NCI-H2171 (cell line): ENCODE data around the gene SPACA7.
"Not testable (repeated sequence)": the region's sequence is repeated elsewhere in the genome, so short reads cannot be mapped to it uniquely, and the experiment has no call there.

ENCODE experiments used
- DNase-seq: peaks from one replicate; lab custom pipeline; 2025; lab: John Stamatoyannopoulos, UW

Gene SPACA7

DNA sequence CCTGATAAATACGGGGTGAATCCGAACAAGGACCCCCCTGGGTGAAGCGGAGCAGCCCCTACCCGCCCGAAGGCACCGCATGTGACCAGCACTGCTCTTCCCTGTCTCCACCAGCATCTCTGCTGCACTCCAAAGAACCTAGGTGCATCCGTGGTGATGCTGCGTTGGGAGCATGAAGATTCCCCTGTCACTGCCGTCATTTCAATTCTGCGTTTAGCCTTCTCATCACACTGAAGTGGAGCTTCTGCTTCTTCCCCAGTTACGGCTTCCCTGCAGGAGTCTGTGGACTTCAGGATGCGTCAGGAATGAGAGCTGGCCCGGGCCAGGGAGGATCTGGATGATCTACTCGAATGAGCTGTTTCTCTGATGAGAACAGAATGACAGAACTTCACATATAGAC, 47.9 kb downstream of the SPACA7 start:
- no peak for DNase-seq

DNA sequence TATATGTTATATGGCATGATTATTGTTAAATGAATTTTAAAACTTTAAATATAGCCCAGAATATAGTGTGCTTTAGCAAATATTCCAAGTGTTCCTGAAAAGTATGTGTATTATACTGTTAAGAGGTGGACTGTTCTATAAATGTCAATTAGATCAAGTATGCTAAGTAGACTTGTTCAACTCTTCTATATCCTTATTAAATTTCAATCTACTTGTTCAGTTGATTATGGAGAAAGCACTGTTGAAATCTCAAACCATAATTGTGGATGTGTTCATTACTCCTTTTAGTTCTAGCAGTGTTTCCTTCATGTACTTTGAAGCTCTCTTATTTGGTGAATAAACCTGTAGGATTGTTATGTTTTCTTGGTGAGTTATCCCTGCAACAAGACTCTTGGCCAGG, 52.5 kb downstream of the SPACA7 start:
- DNase-seq, result no peak

DNA sequence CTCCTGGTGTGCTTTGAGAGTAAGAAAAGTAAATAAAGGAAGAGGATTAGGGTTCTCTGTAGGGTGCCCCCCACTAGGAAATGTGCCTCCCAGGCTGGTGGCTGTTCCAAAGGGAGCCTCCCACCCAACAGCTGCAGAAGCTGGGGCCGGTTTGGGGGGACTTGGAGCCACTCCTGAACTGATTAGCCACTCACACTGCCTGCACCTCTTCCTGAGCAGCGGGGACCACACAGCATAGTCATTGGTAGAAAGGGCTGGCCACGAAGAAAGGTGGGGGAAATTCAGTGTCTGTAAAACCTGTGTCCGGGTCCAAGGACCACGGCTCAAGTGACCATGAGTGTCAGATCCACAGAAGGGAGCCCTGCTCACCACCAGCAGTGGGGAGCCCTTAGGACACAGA, 55.6 kb downstream of the SPACA7 start:
- DNase-seq, result no peak

DNA sequence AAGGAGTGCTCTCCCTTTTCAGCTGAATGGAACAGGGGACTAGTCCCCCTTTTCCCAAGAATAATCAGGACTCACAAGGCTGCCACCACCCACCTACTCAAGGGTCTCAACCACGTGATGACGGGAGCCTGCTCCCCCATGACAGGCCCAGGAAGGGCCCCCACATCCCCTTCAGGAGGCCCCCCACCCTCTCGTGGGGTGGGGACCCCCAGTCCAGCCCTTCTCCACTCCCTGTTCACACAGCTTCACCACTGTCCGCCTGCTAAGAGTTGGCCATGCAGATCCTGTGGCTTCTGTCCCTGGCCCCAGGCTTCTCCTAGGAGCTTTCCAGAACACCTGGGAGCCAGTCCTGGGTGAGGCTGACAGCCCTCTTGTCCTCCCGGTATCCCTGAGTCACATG, 56.6 kb downstream of the SPACA7 start:
- not testable (repeated sequence) for DNase-seq

DNA sequence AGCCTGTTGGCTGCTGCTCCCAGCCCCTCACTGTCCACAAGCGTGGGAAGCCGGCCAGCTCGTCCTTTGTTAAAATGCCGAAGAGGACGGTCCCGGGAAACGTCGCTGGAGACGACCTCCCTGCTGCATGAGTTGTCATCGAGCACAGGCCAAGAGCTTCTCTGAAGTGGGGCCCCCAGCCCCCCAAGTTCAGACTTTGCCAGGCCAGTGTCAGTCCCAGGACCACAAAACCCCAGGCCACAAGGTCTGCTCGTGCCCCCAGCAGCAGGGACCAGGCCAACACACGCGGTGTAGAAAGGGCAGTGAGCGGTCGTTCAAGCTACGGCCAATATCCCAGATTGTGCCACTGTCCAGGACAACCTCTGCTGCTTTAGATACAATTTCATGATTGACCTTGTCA, 57.4 kb downstream of the SPACA7 start:
- not testable (repeated sequence) for DNase-seq

DNA sequence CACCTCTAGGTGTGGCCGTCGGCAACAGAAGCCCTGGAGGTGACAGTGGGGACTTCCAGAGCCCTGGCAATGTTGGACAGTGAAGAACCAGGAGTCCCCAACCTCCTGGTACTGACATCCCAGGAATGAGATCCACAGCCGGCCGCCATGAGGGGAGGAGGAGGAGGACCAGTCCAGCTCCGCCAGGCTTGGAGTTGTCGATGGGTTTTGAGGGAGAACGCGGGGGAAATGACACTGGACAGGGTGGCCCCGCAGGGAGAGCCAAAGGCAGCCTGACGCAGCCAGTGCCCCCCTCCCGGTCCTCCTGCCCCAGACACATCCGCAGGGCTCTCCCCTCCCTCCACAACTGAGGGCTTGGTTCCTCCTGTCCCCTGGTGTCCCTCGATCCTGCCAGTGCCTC, 57.9 kb downstream of the SPACA7 start:
- no peak for DNase-seq

DNA sequence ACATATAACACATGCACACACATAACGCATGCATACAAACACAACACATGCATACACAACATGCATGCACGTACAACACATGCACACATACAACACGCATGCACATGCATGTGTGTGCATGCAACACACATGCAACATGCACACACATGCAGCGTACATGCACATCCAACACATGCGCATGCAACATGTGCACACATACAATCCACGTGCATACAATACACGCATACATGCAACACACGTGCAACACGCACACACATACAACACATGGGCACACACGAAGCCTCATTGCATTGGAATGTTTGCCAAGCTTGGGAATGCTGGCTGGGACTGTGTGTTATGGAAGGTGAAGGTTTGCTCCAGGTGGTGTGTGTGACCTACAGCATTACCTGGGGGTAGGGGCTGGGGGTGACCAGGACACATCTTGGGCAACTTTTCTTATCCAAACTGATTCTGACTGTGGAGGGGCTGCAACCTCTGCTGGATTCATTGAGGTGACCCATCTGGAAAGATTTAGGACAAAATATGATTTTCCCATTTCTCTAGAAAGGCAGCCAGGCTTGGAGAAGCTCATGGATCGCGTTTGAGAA, 58.9 kb downstream of the SPACA7 start:
- DNase-seq, result no peak

DNA sequence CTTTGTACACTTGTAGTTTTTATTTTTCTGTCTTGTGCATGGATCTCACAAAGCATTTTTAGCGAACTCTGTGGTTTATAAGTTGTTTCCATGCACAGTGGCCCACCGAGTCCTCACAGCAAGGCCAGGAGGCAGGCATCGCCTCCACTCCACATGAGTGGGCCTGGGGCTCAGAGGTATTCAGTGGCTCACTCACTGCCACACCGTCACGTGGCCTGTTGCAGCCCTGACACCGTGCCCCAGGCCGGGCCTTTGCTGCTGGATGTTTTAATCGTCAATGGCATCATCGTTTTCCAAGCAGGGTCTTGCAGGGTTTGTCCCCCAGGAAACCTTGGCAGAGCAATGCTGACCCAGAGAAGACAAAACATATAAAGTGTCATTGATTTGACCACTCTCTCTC, 59.8 kb downstream of the SPACA7 start:
- DNase-seq, result no peak

DNA sequence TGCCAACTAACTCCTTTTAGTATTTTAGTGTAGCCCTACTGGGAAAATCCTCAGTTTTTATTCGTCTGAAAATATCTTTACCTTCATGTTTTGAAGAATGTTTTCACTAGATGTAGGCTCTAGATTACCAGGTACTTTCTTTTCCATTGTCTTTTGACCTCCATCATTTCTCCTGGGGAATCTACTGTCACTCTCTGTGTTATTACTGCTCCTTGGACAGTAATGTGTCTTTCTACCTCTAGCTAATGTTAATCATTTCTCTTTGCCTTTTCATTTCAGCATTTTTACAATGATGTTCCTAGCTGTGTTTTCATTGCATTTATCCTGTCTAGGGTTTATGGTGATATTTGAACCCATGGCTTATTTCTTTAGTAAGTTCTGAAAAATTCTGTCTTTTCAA, 61.9 kb downstream of the SPACA7 start:
- DNase-seq, result no peak

DNA sequence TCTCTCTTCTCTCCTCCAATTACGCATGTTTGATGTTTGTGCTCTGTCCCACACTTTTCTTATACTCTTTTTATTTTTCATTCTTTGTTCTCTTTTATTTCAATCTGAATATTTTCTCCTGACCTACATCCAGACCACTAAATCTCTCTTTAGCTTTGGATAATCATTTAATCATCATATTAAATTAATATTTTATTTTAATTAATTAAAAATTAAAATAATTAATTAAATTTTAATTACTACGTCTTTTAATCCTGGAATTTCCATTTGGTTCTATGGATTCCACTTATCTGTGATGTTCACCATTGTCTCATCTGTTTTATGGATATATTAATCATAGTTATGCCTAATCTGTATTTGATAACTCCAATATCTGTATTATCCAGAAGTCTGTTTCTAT, 62.4 kb downstream of the SPACA7 start:
- no peak for DNase-seq

DNA sequence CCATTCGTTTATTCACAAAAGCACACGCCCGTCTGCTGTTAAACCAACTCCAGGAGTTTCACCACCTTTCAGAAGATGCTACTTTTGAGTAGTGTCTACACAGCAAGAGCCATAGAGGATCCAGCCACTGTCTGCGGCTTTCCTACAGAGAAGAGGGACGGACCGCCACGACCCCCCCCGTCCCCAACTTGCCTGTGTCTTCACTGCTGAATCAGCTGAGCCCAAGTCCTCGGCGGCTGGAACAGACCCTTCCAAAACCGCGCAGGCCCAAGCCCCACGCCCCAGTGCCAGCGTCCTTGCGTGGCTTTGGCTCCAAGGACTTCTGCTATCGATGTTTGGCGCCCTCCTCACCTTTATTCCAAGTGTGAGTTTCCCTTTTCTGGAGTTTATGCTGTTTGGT, 65.1 kb downstream of the SPACA7 start:
- no peak for DNase-seq

DNA sequence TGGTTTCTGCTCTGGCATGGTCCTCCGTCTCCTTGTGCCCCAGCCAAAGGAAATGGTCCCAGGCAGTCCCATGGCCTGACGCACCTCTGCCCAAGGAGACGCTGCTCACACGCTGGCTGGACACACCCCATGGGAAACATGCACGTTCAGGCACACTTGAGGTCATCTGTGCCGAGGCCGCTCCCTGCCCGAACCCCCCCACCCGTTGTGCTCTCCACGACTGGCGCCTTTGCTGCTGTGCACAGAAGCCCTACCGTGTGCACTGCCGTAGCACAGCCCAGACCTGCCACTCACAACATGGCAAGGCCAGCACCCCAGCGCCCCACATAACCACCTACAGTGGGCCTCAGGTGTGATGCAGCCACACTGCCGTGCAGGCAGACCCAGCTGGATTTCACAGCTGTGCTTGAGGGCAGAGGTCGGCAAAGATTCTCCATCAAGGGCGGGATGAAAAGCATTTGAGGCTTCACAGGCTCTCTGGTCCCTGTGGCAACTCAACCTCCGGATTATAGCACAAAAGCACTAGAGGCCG, 65.7 kb downstream of the SPACA7 start:
- DNase-seq, result no peak

DNA sequence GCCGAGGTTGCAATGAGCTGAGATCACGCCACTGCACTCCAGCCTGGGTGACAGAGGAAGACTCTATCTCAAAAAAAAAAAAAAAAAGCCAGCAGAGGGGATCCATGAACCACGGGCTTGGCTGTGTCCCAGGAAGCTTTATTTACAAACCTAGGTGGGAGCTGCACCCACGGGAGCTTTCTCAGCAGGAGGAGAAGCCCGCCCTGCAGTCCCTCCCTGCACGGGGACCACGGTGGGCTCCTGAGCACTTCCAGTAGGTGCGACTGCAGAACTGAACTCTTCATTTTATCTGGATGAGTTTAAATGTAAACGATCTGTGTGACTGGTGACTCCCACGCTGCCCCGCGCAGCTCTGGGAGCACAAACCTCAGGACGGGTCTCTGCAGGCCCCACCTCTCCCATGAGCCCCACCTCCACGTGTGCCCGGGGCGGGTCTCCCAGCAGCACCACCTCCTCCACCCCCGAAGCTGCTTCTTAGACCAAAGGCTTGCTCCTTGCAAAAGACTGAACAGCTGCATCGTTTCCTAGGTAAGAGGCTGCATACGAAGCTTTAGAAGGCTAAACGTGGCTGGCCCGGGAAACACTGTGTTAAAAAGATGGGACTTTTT, 66.4 kb downstream of the SPACA7 start:
- no peak for DNase-seq

DNA sequence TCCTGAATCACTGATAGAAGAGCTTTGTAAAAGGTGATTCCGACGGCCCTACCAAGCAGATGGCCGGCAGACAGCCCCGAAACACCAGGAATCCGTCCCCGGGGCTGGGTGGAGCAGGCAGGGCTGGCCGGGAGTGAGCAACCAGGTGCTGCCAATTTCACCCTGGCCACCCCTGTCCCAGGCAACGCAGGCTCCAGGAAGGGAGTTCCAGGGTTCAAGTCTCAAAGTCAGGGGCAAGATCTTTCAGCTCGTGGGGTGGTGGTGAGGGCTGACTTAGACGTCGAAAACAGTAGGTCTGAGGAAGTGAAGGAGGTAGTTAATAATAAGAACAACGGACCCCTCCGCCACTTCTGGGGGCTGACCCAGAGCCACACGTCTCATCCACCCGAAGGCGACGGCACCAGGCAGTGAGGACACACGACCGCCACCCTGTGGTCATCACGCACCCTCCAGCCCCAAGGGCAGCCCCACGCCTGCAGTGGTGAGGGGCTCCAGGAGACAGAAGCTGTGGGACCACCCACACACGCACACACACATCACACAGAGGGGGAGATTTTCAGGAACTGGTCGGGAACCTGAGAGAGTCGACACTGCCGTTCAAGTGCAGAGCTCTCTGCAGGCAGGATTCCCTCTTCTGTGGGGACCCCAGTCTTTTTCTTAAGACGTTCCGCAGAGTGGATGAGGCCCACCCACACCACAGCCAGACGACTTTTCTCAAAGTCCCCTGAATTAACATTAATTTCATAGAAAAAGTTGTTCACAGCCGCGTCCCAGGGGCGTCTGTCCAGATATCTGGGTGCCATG, 67.2 kb downstream of the SPACA7 start:
- no peak for DNase-seq

DNA sequence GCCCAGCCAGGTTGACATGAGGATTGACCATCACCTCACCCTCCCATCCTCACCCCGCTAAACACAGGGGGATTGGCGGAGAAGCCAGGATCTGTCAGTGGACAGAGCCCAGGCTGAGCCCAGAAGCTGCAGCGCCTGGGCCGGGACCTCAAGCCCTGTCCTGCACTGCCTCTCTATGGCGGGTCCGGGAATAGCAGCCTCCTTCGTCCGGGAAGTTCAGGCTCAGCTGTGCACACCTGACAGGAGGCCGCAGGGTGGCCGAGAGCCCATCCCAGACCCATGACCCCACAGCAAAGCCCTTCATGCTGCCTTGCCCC, 67.8 kb downstream of the SPACA7 start:
- no peak for DNase-seq

DNA sequence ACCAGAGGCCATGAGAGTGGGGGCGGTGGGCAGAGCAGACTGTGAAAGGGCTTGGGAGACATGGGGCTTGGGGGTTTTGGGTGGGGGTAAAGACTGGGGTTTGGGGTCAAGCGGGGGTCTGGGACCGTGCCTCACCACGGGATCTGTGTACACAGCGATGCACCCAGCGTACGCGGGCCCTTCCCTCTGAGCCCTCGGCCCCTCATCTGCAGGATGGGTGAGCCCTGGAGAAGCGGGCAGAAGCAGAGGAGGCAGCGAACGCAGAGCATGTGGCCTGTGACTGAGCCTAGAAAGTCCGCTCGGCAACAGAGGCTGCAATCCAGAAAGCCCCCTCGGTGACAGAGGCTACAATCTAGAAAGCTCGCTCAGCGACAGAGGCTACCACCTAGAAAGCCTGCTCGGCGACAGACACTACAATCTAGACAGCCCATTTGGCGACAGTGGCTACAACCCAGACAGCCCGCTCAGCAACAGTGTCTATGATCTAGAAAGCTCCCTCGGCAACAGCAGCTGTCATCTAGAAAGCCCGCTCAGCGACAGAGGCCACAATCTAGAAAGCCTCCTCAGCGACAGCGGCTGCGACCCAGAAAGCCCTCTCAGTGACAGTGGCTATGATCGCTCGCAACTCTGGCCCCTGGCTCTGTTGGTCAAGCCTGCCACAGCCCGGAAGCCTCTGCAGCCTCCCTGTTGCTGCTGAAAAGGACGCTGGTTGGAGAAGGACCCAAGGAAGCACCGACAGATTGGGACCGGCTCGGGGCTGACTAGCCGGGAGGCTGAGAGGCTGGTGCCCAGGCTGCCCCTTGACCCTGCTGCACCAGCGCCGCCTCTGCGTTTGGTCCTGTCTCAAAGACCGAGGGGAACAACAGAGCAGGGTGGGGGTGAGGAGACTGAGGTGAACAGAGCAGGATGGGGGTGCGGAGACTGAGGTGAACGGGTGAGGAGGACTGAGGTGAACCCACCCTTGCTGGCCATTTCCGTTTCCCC, 68.6 kb downstream of the SPACA7 start:
- DNase-seq, result no peak

DNA sequence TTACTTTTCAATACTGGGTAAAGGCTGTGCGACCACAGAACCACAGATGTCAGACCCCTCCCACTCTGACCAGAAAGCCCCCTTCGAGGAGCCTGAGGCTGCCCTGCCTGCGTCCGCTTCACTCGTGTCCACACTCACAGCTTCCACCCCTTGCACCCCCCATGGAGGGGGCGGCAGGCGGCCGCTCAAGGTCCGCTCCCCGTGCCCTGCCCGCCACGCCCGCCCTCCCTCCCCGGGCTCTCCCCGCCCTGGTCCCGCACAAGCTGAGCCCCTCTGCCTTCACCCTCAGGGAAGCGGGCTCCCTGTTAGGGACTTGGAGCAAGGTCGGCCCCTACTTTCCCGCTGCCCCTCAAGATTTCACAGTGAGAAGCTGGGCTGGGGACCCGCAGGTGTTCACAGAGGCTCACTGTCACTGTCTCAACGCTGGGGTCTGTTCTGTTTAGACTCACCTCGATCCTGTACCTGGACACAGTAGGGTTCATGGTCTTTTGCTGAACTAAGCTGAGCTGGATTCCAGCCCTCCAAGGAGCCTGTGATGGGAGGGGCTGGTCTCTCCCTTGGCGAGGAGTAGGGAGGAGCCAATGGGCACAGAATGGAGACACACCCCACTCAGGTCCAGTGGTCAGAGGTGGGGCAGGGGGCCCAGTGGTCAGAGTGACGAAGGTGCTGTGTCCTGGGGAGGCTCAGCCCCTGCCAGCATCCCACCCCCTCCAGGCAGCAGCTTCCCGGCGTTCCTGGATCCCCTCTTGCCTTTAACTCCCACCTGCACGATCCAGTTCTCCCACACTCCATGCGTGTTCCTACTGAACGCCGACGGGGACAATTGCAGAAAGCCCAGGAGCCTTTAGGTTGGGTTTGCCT, 69.5 kb downstream of the SPACA7 start:
- no peak for DNase-seq

DNA sequence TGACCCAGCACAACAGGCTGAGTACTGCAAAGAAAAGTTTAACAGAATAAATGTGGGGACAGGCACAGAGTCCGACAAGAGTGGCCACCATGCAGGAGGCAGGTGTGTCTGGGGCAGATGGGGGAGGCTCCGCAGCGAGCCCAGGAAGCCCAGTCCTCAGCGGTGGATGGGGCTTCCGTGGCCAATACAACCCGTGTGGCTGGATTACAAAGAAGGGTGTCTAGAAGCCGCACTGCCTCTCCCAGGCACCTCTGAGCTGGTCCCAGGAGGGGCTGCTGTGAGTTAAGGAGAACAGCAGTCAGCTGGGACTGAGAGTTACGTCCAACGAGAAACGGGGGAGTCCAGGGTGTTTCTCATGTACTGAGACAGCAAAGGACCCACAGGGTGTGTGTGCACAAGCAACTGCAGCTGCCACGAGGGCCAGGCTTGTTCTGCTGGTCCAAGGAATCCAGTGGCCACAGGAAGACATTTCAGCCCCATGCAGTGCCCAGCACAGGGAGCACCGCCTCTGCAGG, 70.2 kb downstream of the SPACA7 start:
- DNase-seq, result no peak

DNA sequence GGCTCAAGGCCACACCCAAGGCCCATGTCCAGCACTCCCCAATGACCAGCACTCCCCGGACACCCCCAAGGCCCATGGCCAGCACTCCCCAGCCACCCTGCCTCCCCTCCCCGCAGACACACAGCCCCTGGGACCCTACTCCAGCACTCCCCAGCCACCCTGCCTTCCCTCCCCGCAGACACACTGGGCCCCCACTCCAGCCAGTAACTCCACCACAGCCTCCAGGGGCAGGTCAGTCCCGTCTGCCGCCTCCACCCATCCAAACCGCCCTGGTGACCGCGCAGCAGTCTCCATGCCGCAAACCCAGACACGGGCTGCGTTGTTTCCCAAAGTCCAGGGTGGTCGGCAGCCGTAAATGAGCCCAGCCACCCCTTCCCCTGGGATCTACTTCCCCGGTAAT, 70.7 kb downstream of the SPACA7 start:
- DNase-seq, result no peak

DNA sequence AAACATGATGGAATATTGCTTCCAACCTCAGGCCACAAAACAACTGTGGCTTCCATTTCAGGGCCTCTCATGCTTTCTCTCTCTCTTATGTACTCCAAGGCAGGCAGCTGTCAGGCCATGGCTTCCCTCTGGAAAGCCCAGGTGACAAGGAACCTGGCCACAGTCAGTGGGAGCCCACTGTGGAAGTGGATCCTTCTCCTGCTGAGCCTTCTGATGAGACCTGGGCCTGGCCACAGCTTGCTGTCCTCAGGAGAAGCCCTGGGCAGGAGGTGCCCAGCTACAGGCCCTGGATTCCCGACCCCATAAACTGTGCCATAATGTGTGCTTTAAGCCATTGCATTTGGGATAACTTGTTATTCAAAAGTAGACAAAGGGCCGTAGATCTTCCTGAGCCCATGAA, 71.2 kb downstream of the SPACA7 start:
- no peak for DNase-seq
